ENCODE measurements around the gene NXPE4.
"Not testable (repeated sequence)": the region's sequence is repeated elsewhere in the genome, so short reads cannot be mapped to it uniquely, and the experiment has no call there.

NXPE4 gene

DNA sequence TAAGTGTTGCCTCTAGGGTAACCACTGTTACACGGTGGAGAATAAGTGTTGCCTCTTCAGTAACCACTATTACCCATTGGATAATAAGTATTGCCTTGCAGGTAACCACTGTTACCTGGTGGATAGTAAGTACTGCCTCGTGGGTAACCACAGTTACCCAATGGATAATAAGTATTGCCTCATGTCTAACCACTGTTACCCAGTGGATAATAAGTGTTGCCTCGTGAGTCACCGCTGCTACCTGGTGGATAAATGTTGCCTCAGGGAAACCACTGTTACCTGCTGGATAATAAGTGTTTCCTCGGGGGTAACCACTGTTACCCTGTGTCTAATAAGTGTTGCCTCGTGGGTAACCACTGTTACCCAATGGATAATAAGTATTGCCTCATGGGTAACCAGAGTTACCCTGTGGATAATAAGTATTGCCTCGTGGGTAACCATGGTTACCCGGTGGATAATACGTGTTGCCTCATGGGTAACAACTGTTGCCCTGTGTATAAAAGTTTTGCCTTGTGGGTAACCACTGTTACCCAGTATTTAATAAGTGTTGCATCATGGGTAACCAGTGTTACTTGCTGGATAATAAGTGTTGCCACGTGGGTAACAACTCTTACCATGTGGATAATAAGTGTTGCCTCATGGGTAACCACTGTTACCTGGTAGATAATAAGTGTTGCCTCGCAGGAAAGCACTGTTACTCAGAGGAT is 12.3 kb upstream of the NXPE4 start:
- H3K27ac ChIP-seq (ENCODE audit: low read length): no peak overlapping the region
- no peak overlapping the region for H3K4me2 ChIP-seq (ENCODE audit: low read length)
- no peak for TF ChIP-seq EZH2phosphoT487 (IDR thresholded peaks at IDR 0.05; ENCODE audit: low read depth)
- H3K79me2 ChIP-seq (ENCODE audit: low read length): no peaks in the 10 kb centered on the region
- H4K20me1 ChIP-seq (ENCODE audit: insufficient read depth, low read length): no peaks in the 10 kb centered on the region
- H2AFZ ChIP-seq (ENCODE audit: low read depth, low read length): no peak overlapping the region
- no peak overlapping the region for H3K4me3 ChIP-seq (ENCODE audit: low read length)
- H3K4me1 ChIP-seq (ENCODE audit: low read length): no peaks in the 10 kb centered on the region
- H3K9me3 ChIP-seq (ENCODE audit: insufficient read depth, low read length): no peaks in the 10 kb centered on the region
- no peaks in the 10 kb centered on the region for H3K27me3 ChIP-seq (ENCODE audit: low read depth, low read length)
- H3K9ac ChIP-seq (ENCODE audit: low read length): no peak overlapping the region
- no peaks in the 10 kb centered on the region for H3K36me3 ChIP-seq (replicated peaks; ENCODE audit: low read depth, low read length)

DNA sequence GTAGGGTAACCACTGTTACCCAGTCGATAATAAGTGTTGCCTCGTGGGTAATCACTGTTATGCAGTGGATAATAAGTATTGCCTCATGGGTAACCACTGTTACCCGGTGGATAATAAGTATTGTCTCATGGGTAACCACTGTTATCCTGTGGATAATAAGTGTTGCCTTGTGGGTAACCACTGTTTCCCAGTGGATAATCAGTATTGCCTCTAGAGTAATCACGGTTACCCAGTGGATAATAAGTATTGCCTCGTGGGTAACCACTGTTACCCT is 11.2 kb upstream of the NXPE4 start:
- not testable (repeated sequence) for H3K4me1 ChIP-seq (ENCODE audit: low read length); H3K4me2 ChIP-seq (ENCODE audit: low read length); H3K36me3 ChIP-seq (replicated peaks; ENCODE audit: low read depth, low read length); H3K9ac ChIP-seq (ENCODE audit: low read length); H2AFZ ChIP-seq (ENCODE audit: low read depth, low read length); H3K9me3 ChIP-seq (ENCODE audit: insufficient read depth, low read length); H3K79me2 ChIP-seq (ENCODE audit: low read length); H3K27me3 ChIP-seq (ENCODE audit: low read depth, low read length); H4K20me1 ChIP-seq (ENCODE audit: insufficient read depth, low read length); H3K27ac ChIP-seq (ENCODE audit: low read length); H3K4me3 ChIP-seq (ENCODE audit: low read length)

GRCh38 chr11:114606003-114606801 is 10.6 kb upstream of the NXPE4 start:
- no peak overlapping the region for H3K27ac ChIP-seq (ENCODE audit: low read length)
- no peak overlapping the region for H3K4me2 ChIP-seq (ENCODE audit: low read length)
- H4K20me1 ChIP-seq (ENCODE audit: insufficient read depth, low read length): no peaks in the 10 kb centered on the region
- no peak overlapping the region for H3K9ac ChIP-seq (ENCODE audit: low read length)
- H3K4me1 ChIP-seq (ENCODE audit: low read length): no peaks in the 10 kb centered on the region
- no peaks in the 10 kb centered on the region for H3K9me3 ChIP-seq (ENCODE audit: insufficient read depth, low read length)
- no peaks in the 10 kb centered on the region for H3K79me2 ChIP-seq (ENCODE audit: low read length)
- no peak overlapping the region for H3K4me3 ChIP-seq (ENCODE audit: low read length)
- H3K36me3 ChIP-seq (replicated peaks; ENCODE audit: low read depth, low read length): no peaks in the 10 kb centered on the region
- TF ChIP-seq, protein P1, sequence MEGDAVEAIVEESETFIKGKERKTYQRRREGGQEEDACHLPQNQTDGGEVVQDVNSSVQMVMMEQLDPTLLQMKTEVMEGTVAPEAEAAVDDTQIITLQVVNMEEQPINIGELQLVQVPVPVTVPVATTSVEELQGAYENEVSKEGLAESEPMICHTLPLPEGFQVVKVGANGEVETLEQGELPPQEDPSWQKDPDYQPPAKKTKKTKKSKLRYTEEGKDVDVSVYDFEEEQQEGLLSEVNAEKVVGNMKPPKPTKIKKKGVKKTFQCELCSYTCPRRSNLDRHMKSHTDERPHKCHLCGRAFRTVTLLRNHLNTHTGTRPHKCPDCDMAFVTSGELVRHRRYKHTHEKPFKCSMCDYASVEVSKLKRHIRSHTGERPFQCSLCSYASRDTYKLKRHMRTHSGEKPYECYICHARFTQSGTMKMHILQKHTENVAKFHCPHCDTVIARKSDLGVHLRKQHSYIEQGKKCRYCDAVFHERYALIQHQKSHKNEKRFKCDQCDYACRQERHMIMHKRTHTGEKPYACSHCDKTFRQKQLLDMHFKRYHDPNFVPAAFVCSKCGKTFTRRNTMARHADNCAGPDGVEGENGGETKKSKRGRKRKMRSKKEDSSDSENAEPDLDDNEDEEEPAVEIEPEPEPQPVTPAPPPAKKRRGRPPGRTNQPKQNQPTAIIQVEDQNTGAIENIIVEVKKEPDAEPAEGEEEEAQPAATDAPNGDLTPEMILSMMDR (IDR thresholded peaks at IDR 0.05; ENCODE audit: low read depth, low read length): no peak
- no peak for TF ChIP-seq EZH2phosphoT487 (IDR thresholded peaks at IDR 0.05; ENCODE audit: low read depth)
- no peak overlapping the region for H2AFZ ChIP-seq (ENCODE audit: low read depth, low read length)
- no peaks in the 10 kb centered on the region for H3K27me3 ChIP-seq (ENCODE audit: low read depth, low read length)

DNA sequence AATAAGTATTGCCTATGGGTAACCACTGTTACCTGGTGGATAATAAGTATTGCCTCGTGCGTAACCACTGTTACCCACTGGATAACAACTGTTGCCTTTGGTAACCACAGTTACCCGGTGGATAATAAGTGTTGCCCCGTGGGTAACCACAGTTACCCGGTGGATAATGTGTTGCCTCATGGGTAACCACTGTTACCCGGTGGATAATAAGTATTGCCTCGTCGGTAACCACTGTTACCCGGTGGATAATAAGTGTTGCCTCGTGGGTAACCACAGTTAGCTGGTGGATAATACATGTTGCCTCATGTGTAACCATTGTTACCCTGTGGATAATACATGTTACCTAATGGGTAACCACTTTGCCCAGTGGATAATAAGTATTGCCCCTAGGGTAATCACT is 9.8 kb upstream of the NXPE4 start:
- Histone ChIP-seq H3K4me1 (ENCODE audit: low read length) (no peaks in the 10 kb centered on the region), H3K4me3 (ENCODE audit: low read length) (no peak overlapping the region), H3K36me3 (replicated peaks; ENCODE audit: low read depth, low read length) (no peaks in the 10 kb centered on the region), H3K79me2 (ENCODE audit: low read length) (no peaks in the 10 kb centered on the region), H4K20me1 (ENCODE audit: insufficient read depth, low read length) (no peaks in the 10 kb centered on the region), H3K9me3 (ENCODE audit: insufficient read depth, low read length) (no peaks in the 10 kb centered on the region), H3K4me2 (ENCODE audit: low read length) (no peak overlapping the region), H3K9ac (ENCODE audit: low read length) (no peak overlapping the region), H2AFZ (ENCODE audit: low read depth, low read length) (no peak overlapping the region), H3K27me3 (ENCODE audit: low read depth, low read length) (no peaks in the 10 kb centered on the region), H3K27ac (ENCODE audit: low read length) (no peak overlapping the region)
- TF ChIP-seq, protein P1 (IDR thresholded peaks at IDR 0.05; ENCODE audit: low read depth, low read length): no peak
- no peak for TF ChIP-seq EZH2phosphoT487 (IDR thresholded peaks at IDR 0.05; ENCODE audit: low read depth)

DNA sequence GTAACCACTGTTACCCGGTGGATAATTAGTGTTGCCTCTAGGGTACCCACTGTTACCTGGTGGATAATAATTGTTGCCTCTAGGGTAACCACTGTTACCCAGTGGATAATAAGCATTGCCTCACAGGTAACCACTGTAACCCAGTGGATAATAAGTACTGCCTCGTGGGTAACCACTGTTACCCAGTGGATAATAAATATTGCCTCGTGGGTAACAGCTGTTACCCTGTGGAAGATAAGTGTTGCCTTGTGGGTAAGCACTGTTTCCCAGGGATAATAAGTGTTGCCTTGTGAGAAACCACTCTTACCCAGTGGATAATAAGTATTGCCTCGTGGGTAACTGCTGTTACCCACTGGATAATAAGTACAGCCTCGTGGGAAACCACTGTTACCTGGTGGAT is 9.3 kb upstream of the NXPE4 start:
- Histone ChIP-seq H3K9me3 (ENCODE audit: insufficient read depth, low read length) (no peaks in the 10 kb centered on the region), H3K9ac (ENCODE audit: low read length) (no peak overlapping the region), H2AFZ (ENCODE audit: low read depth, low read length) (no peak overlapping the region), H3K79me2 (ENCODE audit: low read length) (no peaks in the 10 kb centered on the region), H3K27ac (ENCODE audit: low read length) (no peak overlapping the region), H3K4me3 (ENCODE audit: low read length) (no peak overlapping the region), H4K20me1 (ENCODE audit: insufficient read depth, low read length) (no peaks in the 10 kb centered on the region), H3K4me1 (ENCODE audit: low read length) (no peaks in the 10 kb centered on the region), H3K27me3 (ENCODE audit: low read depth, low read length) (no peaks in the 10 kb centered on the region), H3K4me2 (ENCODE audit: low read length) (no peak overlapping the region), H3K36me3 (replicated peaks; ENCODE audit: low read depth, low read length) (no peaks in the 10 kb centered on the region)
- no peak for TF ChIP-seq EZH2phosphoT487 (IDR thresholded peaks at IDR 0.05; ENCODE audit: low read depth)
